ENCODE results near the gene SDHC.

The SDHC gene

GRCh38 chr1:161314201-161314981, at the start of gene SDHC:
TSS of gene SDHC (plus strand) at chr1:161314381. CDS start at chr1:161314406, 25 bp downstream.
- peak; percentile 83 for DNase-seq (ENCODE audit: low spot score)

GRCh38 chr1:161265305-161265704, 48.9 kb upstream of the SDHC start:
- no peak for DNase-seq (ENCODE audit: low spot score)

- no peak for DNase-seq (ENCODE audit: low spot score)
Measured at GRCh38 chr1:161266202-161266601, 48.0 kb upstream of the SDHC start.

- no peak for DNase-seq (ENCODE audit: low spot score)
Measured at GRCh38 chr1:161266836-161267235, 47.3 kb upstream of the SDHC start.

GRCh38 chr1:161267321-161267720, 46.9 kb upstream of the SDHC start:
- DNase-seq (ENCODE audit: low spot score) = no peak

GRCh38 chr1:161273402-161273801, 40.8 kb upstream of the SDHC start:
- no peak for DNase-seq (ENCODE audit: low spot score)

- DNase-seq (ENCODE audit: low spot score) = no peak
Measured at GRCh38 chr1:161274874-161275273, 39.3 kb upstream of the SDHC start.

- DNase-seq (ENCODE audit: low spot score) = no peak
Measured at GRCh38 chr1:161282991-161283390, 31.2 kb upstream of the SDHC start.

- no peak for DNase-seq (ENCODE audit: low spot score)
Measured at GRCh38 chr1:161285113-161285512, 29.1 kb upstream of the SDHC start.

GRCh38 chr1:161285521-161285920, 28.7 kb upstream of the SDHC start:
- no peak for DNase-seq (ENCODE audit: low spot score)

- no peak for DNase-seq (ENCODE audit: low spot score)
Measured at GRCh38 chr1:161287482-161288054, 26.6 kb upstream of the SDHC start.

GRCh38 chr1:161290779-161291178, 23.4 kb upstream of the SDHC start:
- no peak for DNase-seq (ENCODE audit: low spot score)

GRCh38 chr1:161297415-161297814, 16.8 kb upstream of the SDHC start:
- DNase-seq (ENCODE audit: low spot score) = no peak

- no peak for DNase-seq (ENCODE audit: low spot score)
Measured at GRCh38 chr1:161298116-161298515, 16.1 kb upstream of the SDHC start.

- no peak for DNase-seq (ENCODE audit: low spot score)
Measured at GRCh38 chr1:161299347-161299746, 14.8 kb upstream of the SDHC start.

GRCh38 chr1:161300478-161300877, 13.7 kb upstream of the SDHC start:
- DNase-seq (ENCODE audit: low spot score) = no peak

GRCh38 chr1:161304927-161305866, 9.0 kb upstream of the SDHC start:
- no peak for DNase-seq (ENCODE audit: low spot score)

GRCh38 chr1:161305867-161306519, 8.2 kb upstream of the SDHC start:
- no peak for DNase-seq (ENCODE audit: low spot score)

GRCh38 chr1:161307230-161307768, 6.9 kb upstream of the SDHC start:
- peak; percentile 9 for DNase-seq (ENCODE audit: low spot score)

- no peak for DNase-seq (ENCODE audit: low spot score)
Measured at GRCh38 chr1:161307892-161308638, 6.1 kb upstream of the SDHC start.

- no peak for DNase-seq (ENCODE audit: low spot score)
Measured at GRCh38 chr1:161309868-161310267, 4.3 kb upstream of the SDHC start, which contains the start of gene MPZ. TSS of gene MPZ (minus strand) at chr1:161309968. CDS start at chr1:161309905, 63 bp downstream.

Data from SW480 (cell line).